Fibroblast of pulmonary artery (primary cell): ENCODE data around the gene SMC6.

Experiments used
- DNase-seq: peaks from one replicate; pipeline ENCODE4 v3.0.0-alpha.2; 2010; ENCODE audit warnings: low read depth
- H3K4me3 ChIP-seq: replicated peaks from 2 replicates; pipeline ENCODE4 v1.5.1; 2011; ENCODE audit warnings: low read depth, mild to moderate bottlenecking, control low read depth, low read length, moderate library complexity
- TF ChIP-seq, protein P1 (sequence below): IDR thresholded peaks from 2 replicates; pipeline ENCODE4 v1.5.1; 2011; ENCODE audit warnings: mild to moderate bottlenecking, control low read depth, low read length, inconsistent platforms; ENCODE audit errors: missing control alignments

The SMC6 gene

DNA sequence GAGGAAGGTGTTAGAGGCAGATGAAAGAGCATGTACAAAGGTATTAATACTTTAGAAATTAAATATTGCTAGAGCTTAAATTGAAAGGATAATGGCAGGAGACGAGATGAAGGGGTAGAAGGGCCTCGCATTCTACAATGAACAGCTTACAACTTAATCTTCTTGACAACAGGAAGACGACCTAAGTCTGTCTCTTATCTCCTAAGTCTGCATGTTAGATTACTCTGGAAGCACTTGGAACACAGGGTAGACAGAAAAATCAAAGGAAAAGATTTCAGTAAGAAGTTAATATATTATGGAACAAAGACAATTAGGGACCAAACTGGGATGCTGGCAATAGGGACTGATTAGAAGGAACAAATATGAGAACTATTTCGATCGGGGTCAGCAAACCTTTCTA, 34.9 kb downstream of the SMC6 start:
- TF ChIP-seq, protein P1, sequence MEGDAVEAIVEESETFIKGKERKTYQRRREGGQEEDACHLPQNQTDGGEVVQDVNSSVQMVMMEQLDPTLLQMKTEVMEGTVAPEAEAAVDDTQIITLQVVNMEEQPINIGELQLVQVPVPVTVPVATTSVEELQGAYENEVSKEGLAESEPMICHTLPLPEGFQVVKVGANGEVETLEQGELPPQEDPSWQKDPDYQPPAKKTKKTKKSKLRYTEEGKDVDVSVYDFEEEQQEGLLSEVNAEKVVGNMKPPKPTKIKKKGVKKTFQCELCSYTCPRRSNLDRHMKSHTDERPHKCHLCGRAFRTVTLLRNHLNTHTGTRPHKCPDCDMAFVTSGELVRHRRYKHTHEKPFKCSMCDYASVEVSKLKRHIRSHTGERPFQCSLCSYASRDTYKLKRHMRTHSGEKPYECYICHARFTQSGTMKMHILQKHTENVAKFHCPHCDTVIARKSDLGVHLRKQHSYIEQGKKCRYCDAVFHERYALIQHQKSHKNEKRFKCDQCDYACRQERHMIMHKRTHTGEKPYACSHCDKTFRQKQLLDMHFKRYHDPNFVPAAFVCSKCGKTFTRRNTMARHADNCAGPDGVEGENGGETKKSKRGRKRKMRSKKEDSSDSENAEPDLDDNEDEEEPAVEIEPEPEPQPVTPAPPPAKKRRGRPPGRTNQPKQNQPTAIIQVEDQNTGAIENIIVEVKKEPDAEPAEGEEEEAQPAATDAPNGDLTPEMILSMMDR: no peak
- no peak for DNase-seq
- H3K4me3 ChIP-seq: no peak overlapping the region

DNA sequence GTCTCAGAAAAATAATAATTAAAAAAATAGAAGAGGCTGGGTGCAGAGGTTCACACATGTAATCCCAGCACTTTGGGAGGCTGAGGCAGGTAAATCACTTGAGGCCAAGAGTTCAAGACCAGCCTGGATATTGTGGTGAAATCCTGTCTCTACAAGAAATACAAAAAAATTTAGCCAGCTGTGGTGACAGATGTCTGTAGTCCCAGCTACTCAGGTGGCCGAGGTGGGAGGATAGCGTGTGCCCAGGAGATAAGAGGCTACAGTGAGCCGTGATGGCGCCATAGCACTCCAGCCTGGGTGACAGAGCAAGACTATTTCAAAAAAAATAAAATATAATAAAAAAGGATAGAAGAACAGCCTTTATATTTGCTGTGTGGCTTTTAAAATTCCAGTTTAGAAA, 35.9 kb downstream of the SMC6 start:
- DNase-seq: no peak
- TF ChIP-seq, protein P1: no peak
- no peak overlapping the region for H3K4me3 ChIP-seq

DNA sequence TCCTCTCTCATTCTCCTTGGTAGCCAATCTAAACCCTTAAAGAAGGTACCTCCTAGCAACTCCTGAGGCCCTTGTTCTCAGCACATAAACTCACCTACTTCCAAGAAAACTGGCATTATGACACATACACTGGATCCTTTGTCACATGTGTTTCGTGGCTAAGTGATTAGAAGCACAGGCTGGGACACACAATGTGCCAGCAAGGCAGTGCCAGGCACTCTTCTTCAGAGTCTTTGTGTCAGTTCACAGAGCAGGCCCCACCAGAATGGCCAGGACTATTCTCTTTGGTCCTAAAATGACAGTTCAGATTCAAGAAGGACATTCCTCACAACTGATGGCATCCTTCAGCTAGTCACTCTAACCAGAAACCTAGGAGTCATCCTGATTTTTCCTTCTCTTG, 40.3 kb downstream of the SMC6 start:
- TF ChIP-seq, protein P1: no peak
- no peak for DNase-seq
- no peak overlapping the region for H3K4me3 ChIP-seq

DNA sequence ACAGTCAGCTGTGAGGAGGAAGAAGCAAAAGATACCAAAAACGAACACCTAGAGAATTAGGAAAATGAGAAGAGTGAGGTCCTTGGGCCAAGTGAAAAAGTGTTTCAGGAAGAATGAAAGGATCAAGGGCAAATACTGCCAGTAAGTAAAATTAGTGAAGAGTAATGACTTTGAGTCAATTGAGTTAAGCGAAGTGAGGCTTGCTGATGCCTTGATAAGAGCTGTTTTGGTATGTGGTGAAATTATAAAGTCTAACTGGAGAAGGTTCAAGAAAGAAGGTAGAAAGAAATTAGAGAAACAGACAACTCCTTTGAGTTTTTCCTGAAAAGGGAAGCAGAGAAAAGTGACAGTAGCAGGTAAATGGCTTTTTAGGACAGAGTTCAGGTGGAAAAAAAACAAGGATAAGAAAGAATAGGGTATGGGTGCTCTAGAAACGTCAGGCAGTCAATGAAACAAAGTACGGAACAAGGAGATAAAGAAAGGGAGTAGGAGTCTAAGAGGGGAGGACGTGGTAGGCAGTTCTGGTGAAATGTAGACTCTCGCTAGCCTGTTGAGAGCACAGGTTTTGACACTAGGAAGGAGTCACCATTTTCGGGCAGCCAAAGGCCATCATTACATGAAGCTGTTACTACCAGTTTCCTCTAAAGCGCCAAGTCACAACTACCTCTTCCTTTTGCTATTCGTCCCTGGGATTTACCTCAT, 42.9 kb downstream of the SMC6 start:
- no peak overlapping the region for H3K4me3 ChIP-seq
- DNase-seq: no peak
- TF ChIP-seq, protein P1: no peak

DNA sequence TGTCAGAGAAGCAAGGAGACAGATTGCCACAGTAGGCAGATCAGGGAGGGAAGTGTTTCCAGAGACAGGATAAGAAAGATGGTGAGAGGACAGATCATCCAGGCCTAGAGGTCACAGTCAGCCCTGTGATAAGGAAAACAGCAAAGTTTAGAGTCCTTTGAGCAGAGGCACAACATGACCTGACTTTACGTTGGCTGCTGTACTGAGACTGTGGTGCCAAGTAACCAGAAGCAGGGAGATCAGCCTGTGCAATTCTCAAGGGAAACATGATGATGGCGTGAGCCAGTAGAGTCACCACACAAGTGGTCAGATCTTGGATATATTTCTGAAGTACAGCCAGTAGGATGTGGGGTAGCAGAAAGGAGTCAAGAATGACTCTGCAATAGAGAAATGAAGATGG, 43.7 kb downstream of the SMC6 start:
- DNase-seq: no peak
- H3K4me3 ChIP-seq: no peak overlapping the region
- TF ChIP-seq, protein P1: no peak

DNA sequence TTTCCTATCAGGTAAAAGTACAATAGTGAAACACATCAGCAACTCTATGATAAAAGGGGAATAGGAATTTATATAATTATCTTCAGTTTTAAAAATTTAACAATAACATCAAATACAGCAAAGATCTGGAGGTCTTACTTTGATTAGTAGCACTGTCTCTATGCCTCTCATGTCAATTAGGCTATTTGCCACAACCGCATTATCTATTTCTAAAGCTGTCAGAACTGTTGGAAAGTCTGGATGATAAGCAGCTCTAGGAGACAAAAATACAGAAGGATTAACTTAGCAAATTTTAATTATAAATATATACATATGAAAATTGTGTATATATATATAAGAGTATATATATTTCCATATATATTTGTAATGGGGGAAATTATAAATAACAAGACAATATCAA, 45.1 kb downstream of the SMC6 start:
- H3K4me3 ChIP-seq: no peak overlapping the region
- DNase-seq: no peak
- TF ChIP-seq, protein P1: no peak

DNA sequence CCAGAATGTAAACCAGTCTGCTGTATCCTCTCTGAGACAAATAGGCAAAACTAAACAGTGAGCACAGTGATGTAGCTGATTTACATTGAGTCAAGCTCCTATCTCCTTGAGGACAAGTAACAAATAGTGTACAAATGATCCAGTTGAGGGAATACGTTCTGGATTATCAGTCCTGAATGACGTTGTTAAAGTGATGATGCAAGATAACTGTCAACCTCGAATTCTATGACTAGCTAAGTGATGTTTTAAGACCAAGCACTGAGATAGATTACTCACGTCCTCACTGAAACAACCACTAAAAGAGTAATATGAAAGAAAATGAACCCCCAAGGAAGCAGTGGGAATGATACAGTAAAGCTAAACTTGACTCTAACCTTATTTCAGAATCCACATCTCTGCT, 46.8 kb downstream of the SMC6 start:
- DNase-seq: peak; percentile 22
- TF ChIP-seq, protein P1: no peak
- no peak overlapping the region for H3K4me3 ChIP-seq
